ENCODE data around the gene PIK3C3.

PIK3C3 gene

DNA sequence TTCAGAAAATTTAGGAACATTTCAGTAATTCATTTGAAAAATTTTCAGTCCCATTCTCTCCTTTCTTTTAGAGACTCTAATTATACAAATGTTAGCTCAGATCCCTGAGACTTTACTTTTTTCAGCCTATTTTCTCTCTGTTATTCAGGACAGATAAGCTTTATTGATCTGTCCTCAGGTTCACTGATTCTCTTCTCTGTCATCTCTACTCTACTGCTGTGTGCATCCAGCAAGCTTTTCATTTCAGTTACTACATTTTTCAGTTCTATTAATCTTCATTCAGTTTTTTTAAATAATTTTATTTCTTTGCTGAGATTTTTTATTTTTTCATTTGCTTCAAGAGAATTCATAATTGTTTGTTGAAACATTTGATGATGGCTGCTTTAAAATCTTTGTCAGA lies 22.1 kb upstream of the PIK3C3 start:
- Histone ChIP-seq H3K9me2 (replicated peaks; ENCODE audit: insufficient read depth, low read length) (no peaks in the 10 kb centered on the region), H3K4me3 (ENCODE audit: insufficient read depth, low read length, poor library complexity, severe bottlenecking) (no peak overlapping the region), H3K9me3 (ENCODE audit: insufficient read depth, low read length) (no peaks in the 10 kb centered on the region), H3K36me3 (ENCODE audit: low read length) (no peaks in the 10 kb centered on the region), H3K27me3 (ENCODE audit: low read length) (no peaks in the 10 kb centered on the region), H4K20me1 (ENCODE audit: low read depth, low read length) (no peaks in the 10 kb centered on the region), H3F3A (ENCODE audit: insufficient read depth) (no peaks in the 10 kb centered on the region), H2AFZ (ENCODE audit: low read depth, low read length, severe bottlenecking) (no peak overlapping the region), H3K27ac (ENCODE audit: low read depth, low read length) (no peak overlapping the region), H3K9ac (ENCODE audit: low read length) (no peak overlapping the region), H3K4me2 (ENCODE audit: low read depth, low read length, poor library complexity, severe bottlenecking) (no peak overlapping the region), H3K79me2 (ENCODE audit: insufficient read depth, low read length) (no peaks in the 10 kb centered on the region)
- TF ChIP-seq EZH2phosphoT487 (conservative IDR thresholded peaks at IDR 0.05; ENCODE audit: low read length) = no peak

DNA sequence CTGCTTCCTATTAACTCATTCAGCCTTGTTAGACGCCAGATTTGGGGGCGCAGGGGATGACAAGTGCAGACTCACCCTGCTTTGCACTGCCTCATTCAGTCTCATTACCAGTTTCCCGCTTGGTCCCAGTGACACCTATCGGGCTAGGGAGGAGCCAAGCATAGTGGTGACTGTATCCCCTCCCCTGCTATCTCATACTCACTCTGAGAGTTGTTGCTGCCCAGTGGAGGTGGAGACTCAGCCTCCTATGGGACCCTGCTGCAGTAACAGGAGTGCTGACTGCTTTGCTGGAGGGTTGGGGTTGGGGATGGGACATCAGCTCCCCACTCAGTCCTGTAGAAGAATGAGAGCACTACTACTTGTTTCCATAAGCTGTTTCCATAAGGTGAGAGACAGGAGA lies 21.3 kb upstream of the PIK3C3 start:
- no peaks in the 10 kb centered on the region for H3K27me3 ChIP-seq (ENCODE audit: low read length)
- no peaks in the 10 kb centered on the region for H3K9me3 ChIP-seq (ENCODE audit: insufficient read depth, low read length)
- no peak overlapping the region for H3K27ac ChIP-seq (ENCODE audit: low read depth, low read length)
- TF ChIP-seq, protein P1, sequence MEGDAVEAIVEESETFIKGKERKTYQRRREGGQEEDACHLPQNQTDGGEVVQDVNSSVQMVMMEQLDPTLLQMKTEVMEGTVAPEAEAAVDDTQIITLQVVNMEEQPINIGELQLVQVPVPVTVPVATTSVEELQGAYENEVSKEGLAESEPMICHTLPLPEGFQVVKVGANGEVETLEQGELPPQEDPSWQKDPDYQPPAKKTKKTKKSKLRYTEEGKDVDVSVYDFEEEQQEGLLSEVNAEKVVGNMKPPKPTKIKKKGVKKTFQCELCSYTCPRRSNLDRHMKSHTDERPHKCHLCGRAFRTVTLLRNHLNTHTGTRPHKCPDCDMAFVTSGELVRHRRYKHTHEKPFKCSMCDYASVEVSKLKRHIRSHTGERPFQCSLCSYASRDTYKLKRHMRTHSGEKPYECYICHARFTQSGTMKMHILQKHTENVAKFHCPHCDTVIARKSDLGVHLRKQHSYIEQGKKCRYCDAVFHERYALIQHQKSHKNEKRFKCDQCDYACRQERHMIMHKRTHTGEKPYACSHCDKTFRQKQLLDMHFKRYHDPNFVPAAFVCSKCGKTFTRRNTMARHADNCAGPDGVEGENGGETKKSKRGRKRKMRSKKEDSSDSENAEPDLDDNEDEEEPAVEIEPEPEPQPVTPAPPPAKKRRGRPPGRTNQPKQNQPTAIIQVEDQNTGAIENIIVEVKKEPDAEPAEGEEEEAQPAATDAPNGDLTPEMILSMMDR (IDR thresholded peaks at IDR 0.05; ENCODE audit: insufficient read depth, low read length, poor library complexity, severe bottlenecking) = no peak
- TF ChIP-seq EZH2phosphoT487 (conservative IDR thresholded peaks at IDR 0.05; ENCODE audit: low read length) = no peak
- no peaks in the 10 kb centered on the region for H3F3A ChIP-seq (ENCODE audit: insufficient read depth)
- no peak overlapping the region for H3K4me3 ChIP-seq (ENCODE audit: insufficient read depth, low read length, poor library complexity, severe bottlenecking)
- H2AFZ ChIP-seq (ENCODE audit: low read depth, low read length, severe bottlenecking) = no peak overlapping the region
- H3K9ac ChIP-seq (ENCODE audit: low read length) = no peak overlapping the region
- H3K79me2 ChIP-seq (ENCODE audit: insufficient read depth, low read length) = no peaks in the 10 kb centered on the region
- no peak overlapping the region for H3K4me2 ChIP-seq (ENCODE audit: low read depth, low read length, poor library complexity, severe bottlenecking)
- H3K9me2 ChIP-seq (replicated peaks; ENCODE audit: insufficient read depth, low read length) = no peaks in the 10 kb centered on the region
- no peaks in the 10 kb centered on the region for H4K20me1 ChIP-seq (ENCODE audit: low read depth, low read length)
- H3K36me3 ChIP-seq (ENCODE audit: low read length) = no peaks in the 10 kb centered on the region

GRCh38 chr18:41936471-41937134 lies 18.4 kb upstream of the PIK3C3 start:
- Histone ChIP-seq H3K4me2 (ENCODE audit: low read depth, low read length, poor library complexity, severe bottlenecking) (no peak overlapping the region), H2AFZ (ENCODE audit: low read depth, low read length, severe bottlenecking) (no peak overlapping the region), H4K20me1 (ENCODE audit: low read depth, low read length) (no peaks in the 10 kb centered on the region), H3K79me2 (ENCODE audit: insufficient read depth, low read length) (no peaks in the 10 kb centered on the region), H3F3A (ENCODE audit: insufficient read depth) (no peaks in the 10 kb centered on the region), H3K4me3 (ENCODE audit: insufficient read depth, low read length, poor library complexity, severe bottlenecking) (no peak overlapping the region), H3K9me3 (ENCODE audit: insufficient read depth, low read length) (no peaks in the 10 kb centered on the region), H3K36me3 (ENCODE audit: low read length) (no peaks in the 10 kb centered on the region), H3K27me3 (ENCODE audit: low read length) (no peaks in the 10 kb centered on the region), H3K27ac (ENCODE audit: low read depth, low read length) (no peak overlapping the region), H3K9me2 (replicated peaks; ENCODE audit: insufficient read depth, low read length) (no peaks in the 10 kb centered on the region), H3K9ac (ENCODE audit: low read length) (no peak overlapping the region)
- no peak for TF ChIP-seq EZH2phosphoT487 (conservative IDR thresholded peaks at IDR 0.05; ENCODE audit: low read length)
- TF ChIP-seq, protein P1 (IDR thresholded peaks at IDR 0.05; ENCODE audit: insufficient read depth, low read length, poor library complexity, severe bottlenecking) = no peak

DNA sequence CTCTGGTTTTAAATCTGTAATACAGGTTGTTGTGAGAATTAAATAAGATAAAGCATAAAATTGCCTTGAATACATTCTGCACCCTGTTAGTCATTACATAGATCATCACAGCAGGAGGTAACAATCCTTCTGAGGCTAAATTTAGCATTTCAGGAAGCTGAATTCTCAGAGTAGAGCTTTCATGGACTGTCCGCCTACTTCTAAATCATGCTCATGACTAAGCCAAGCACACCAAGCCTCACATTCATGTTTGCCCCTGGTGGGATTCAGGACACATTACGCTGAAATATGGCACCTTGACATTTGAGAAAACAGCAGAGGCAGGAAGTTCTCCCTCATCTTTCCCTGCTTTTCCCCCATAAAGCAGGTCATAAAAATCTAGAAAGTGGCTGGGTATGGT lies 16.6 kb upstream of the PIK3C3 start:
- H3K4me3 ChIP-seq (ENCODE audit: insufficient read depth, low read length, poor library complexity, severe bottlenecking) = no peak overlapping the region
- H2AFZ ChIP-seq (ENCODE audit: low read depth, low read length, severe bottlenecking) = no peak overlapping the region
- H3K9ac ChIP-seq (ENCODE audit: low read length) = no peak overlapping the region
- H3K36me3 ChIP-seq (ENCODE audit: low read length) = no peaks in the 10 kb centered on the region
- H3F3A ChIP-seq (ENCODE audit: insufficient read depth) = no peaks in the 10 kb centered on the region
- H3K9me2 ChIP-seq (replicated peaks; ENCODE audit: insufficient read depth, low read length) = no peaks in the 10 kb centered on the region
- H3K27me3 ChIP-seq (ENCODE audit: low read length) = no peaks in the 10 kb centered on the region
- no peaks in the 10 kb centered on the region for H4K20me1 ChIP-seq (ENCODE audit: low read depth, low read length)
- no peaks in the 10 kb centered on the region for H3K79me2 ChIP-seq (ENCODE audit: insufficient read depth, low read length)
- no peak overlapping the region for H3K4me2 ChIP-seq (ENCODE audit: low read depth, low read length, poor library complexity, severe bottlenecking)
- TF ChIP-seq, protein P1 (IDR thresholded peaks at IDR 0.05; ENCODE audit: insufficient read depth, low read length, poor library complexity, severe bottlenecking) = no peak
- TF ChIP-seq EZH2phosphoT487 (conservative IDR thresholded peaks at IDR 0.05; ENCODE audit: low read length) = no peak
- H3K9me3 ChIP-seq (ENCODE audit: insufficient read depth, low read length) = no peaks in the 10 kb centered on the region
- H3K27ac ChIP-seq (ENCODE audit: low read depth, low read length) = no peak overlapping the region
